WTC11 (cell line): ENCODE data around the gene ZNF705A. TPM values are rescaled to one million over a fixed set of nuclear protein-coding genes. Genes with fewer than 3 reads are reported as not detected.
A peak's percentile ranks its signal among the peaks of the same experiment; 100 is the strongest.
"Not testable (repeated sequence)": the region's sequence is repeated elsewhere in the genome, so short reads cannot be mapped to it uniquely, and the experiment has no call there.

Source experiments
- ATAC-seq: fragments of 200-7000 bp; cut with Tn5 transposase; 2 replicates; pipeline ENCODE4 v1.10.0; 2021; ENCODE audit warnings: mild to moderate bottlenecking, moderate library complexity
- Bru-seq: library from RNA; stranded (reverse); fragments of 400-500 nt; gene quantifications from one replicate; lab custom pipeline; 2021; lab: Mats Ljungman, UMichigan
- CTCF ChIA-PET: fragments of 300-600 bp; sonication (Branson Sonifier 250); formaldehyde crosslinking; loops from one replicate; lab custom pipeline; 2021; ENCODE audit warnings: antibody characterized with exemption; lab: Charles Lee
- POLR2A ChIA-PET: fragments of 350-600 bp; sonication (Branson Sonifier 250); formaldehyde crosslinking; loops from one replicate; lab custom pipeline; 2021; ENCODE audit warnings: antibody characterized with exemption; lab: Charles Lee
- DNase-seq: peaks from one replicate; pipeline ENCODE4 v3.0.0; 2021; ENCODE audit warnings: low spot score
- H3K27ac Mint-ChIP-seq: 2 replicates; pipeline ENCODE4 v1.8.0; 2021; ENCODE audit warnings: mixed read lengths
- H3K27me3 Mint-ChIP-seq: 2 replicates; pipeline ENCODE4 v1.8.0; 2021; ENCODE audit warnings: low read depth, mild to moderate bottlenecking, moderate library complexity, mixed read lengths
- H3K36me3 Mint-ChIP-seq: 2 replicates; pipeline ENCODE4 v1.8.0; 2021; ENCODE audit warnings: mixed read lengths
- H3K4me1 Mint-ChIP-seq: 2 replicates; pipeline ENCODE4 v1.8.0; 2022; ENCODE audit warnings: mixed read lengths
- H3K4me3 Mint-ChIP-seq: 2 replicates; pipeline ENCODE4 v1.8.0; 2021; ENCODE audit warnings: mild to moderate bottlenecking, moderate library complexity, mixed read lengths
- H3K9me3 Mint-ChIP-seq: 2 replicates; pipeline ENCODE4 v1.8.0; 2021; ENCODE audit warnings: mixed read lengths
- CREB1 ChIP-seq: sonication (generic); formaldehyde crosslinking; IDR thresholded peaks from 2 replicates; pipeline ENCODE4 v1.8.0; 2023; ENCODE audit warnings: mild to moderate bottlenecking, missing genetic modification reagents
- CTCF ChIP-seq: fragments of 200-600 bp; IDR thresholded peaks from 2 replicates; pipeline ENCODE4 v1.8.0; 2022; ENCODE audit warnings: antibody characterized with exemption
- EMX1 ChIP-seq: fragments of 250-450 bp; sonication (Bioruptor Pico); IDR thresholded peaks from 2 replicates; pipeline ENCODE4 v1.8.0; 2021; ENCODE audit warnings: mild to moderate bottlenecking
- FOXK1 ChIP-seq: sonication (generic); formaldehyde crosslinking; IDR thresholded peaks from 2 replicates; pipeline ENCODE4 v1.8.0; 2022; ENCODE audit warnings: mild to moderate bottlenecking, moderate library complexity, missing genetic modification reagents
- HMGA2 ChIP-seq: fragments of 250-450 bp; sonication (Bioruptor Pico); IDR thresholded peaks from 2 replicates; pipeline ENCODE4 v1.4.0; 2021; ENCODE audit warnings: mild to moderate bottlenecking, moderate library complexity
- MYBL2 ChIP-seq: sonication (generic); formaldehyde crosslinking; IDR thresholded peaks from 2 replicates; pipeline ENCODE4 v1.8.1; 2023; ENCODE audit warnings: mild to moderate bottlenecking, moderate library complexity, missing genetic modification reagents
- NFE2L1 ChIP-seq: sonication (generic); formaldehyde crosslinking; IDR thresholded peaks from 2 replicates; pipeline ENCODE4 v1.8.1; 2023; ENCODE audit warnings: missing genetic modification reagents
- NFYB ChIP-seq: sonication (generic); formaldehyde crosslinking; conservative IDR thresholded peaks from 2 replicates; pipeline ENCODE4 v1.8.0; 2022; ENCODE audit warnings: low read depth, missing genetic modification reagents
- TEAD1 ChIP-seq: sonication (generic); formaldehyde crosslinking; IDR thresholded peaks from 2 replicates; pipeline ENCODE4 v1.8.0; 2022; ENCODE audit warnings: mild to moderate bottlenecking, missing genetic modification reagents
- TEAD4 ChIP-seq: sonication (generic); formaldehyde crosslinking; IDR thresholded peaks from 2 replicates; pipeline ENCODE4 v1.8.0; 2022; ENCODE audit warnings: mild to moderate bottlenecking, missing genetic modification reagents
- ZBTB21 ChIP-seq: sonication (generic); formaldehyde crosslinking; IDR thresholded peaks from 2 replicates; pipeline ENCODE4 v1.8.1; 2023; ENCODE audit warnings: mild to moderate bottlenecking, missing genetic modification reagents, borderline replicate concordance
- ZNF512 ChIP-seq: sonication (generic); formaldehyde crosslinking; IDR thresholded peaks from 2 replicates; pipeline ENCODE4 v1.8.1; 2022; ENCODE audit warnings: missing genetic modification reagents, borderline replicate concordance
- ZNF671 ChIP-seq: fragments of 250-450 bp; sonication (Bioruptor Pico); IDR thresholded peaks from 2 replicates; pipeline ENCODE4 v1.8.0; 2021; ENCODE audit warnings: mild to moderate bottlenecking
- long read RNA-seq, 3 experiments: library from RNA in 1 of 3; library from capped mRNA in 1 of 3; library from polyadenylated mRNA in 1 of 3; unstranded in 2 of 3; stranded (forward) in 1 of 3; transcript quantifications; one replicate each; pipeline ENCODE4 v2.0.0, GENCODE V29; 2021
- total RNA-seq: library from RNA; stranded (reverse); gene quantifications from 3 replicates; pipeline ENCODE4 v1.2.3, GENCODE V29; 2021
- TF ChIP-seq, protein P1 (sequence below): fragments of 250-450 bp; sonication (Bioruptor Pico); IDR thresholded peaks from 2 replicates; pipeline ENCODE4 v2.1.2; 2022; ENCODE audit warnings: mild to moderate bottlenecking, moderate library complexity
- TF ChIP-seq, protein P2 (sequence below): fragments of 250-450 bp; sonication (Bioruptor Pico); IDR thresholded peaks from 2 replicates; pipeline ENCODE4 v1.9.0; 2021; ENCODE audit warnings: mild to moderate bottlenecking, borderline replicate concordance

Gene ZNF705A
- total RNA-seq (not detected in 3 replicates), Bru-seq, nascent RNA (not detected)
- long read RNA-seq, experiment 1, result 0 reads
- long read RNA-seq, experiment 2, result 0 reads
- long read RNA-seq, experiment 3, result 0 reads

- POLR2A ChIA-PET, result no interaction called here
Observed at GRCh38 chr12:8156845-8157244, at the start of gene ZNF705A. ZNF705A (plus strand) TSS chr12:8157015; CDS start chr12:8172626, 15,611 bp downstream.

GRCh38 chr12:8108808-8109398 is 47.9 kb upstream of the ZNF705A start:
- TF ChIP-seq ZNF512 (CRISPR knock-in tag) (no peak), HMGA2 (CRISPR knock-in tag) (no peak), ZNF671 (CRISPR knock-in tag) (no peak), CTCF (peak; percentile 85)
- TF ChIP-seq, protein P1, sequence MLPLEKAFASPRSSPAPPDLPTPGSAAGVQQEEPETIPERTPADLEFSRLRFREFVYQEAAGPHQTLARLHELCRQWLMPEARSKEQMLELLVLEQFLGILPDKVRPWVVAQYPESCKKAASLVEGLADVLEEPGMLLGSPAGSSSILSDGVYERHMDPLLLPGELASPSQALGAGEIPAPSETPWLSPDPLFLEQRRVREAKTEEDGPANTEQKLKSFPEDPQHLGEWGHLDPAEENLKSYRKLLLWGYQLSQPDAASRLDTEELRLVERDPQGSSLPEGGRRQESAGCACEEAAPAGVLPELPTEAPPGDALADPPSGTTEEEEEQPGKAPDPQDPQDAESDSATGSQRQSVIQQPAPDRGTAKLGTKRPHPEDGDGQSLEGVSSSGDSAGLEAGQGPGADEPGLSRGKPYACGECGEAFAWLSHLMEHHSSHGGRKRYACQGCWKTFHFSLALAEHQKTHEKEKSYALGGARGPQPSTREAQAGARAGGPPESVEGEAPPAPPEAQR, result no peak
- no peak overlapping the region for H3K27ac Mint-ChIP-seq
- CTCF ChIA-PET, result interaction anchor here (0.6 to 2.8 kb wide), 9 partner anchors 10 to 615 kb away, joined by 3 to 20 read pairs (median 5); partner anchors contain the start of gene CLEC4A
- no peaks in the 10 kb centered on the region for H3K4me1 Mint-ChIP-seq
- peaks cover 22% of the 10 kb centered on the region for H3K9me3 Mint-ChIP-seq
- DNase-seq (peak; percentile 85), ATAC-seq (peak; percentile 61)
- POLR2A ChIA-PET, result no interaction called here
- H3K27me3 Mint-ChIP-seq, result no peaks in the 10 kb centered on the region; the same call in 1 of the 2 replicates
- H3K4me3 Mint-ChIP-seq, result no peak overlapping the region
- H3K36me3 Mint-ChIP-seq, result peaks cover 20% of the 10 kb centered on the region

More at GRCh38 chr12:8156845-8157244, at the start of gene ZNF705A:
- Mint-ChIP-seq H3K27ac (no peak within 1 kb of the TSS), H3K4me1 (peaks cover 24% of the 10 kb centered on the region), H3K4me3 (no peak within 1 kb of the TSS), H3K36me3 (peaks cover 3% of the 10 kb centered on the region; the same call in 1 of the 2 replicates), H3K9me3 (peaks cover 14% of the 10 kb centered on the region), H3K27me3 (peaks cover under 1% of the 10 kb centered on the region)
- DNase-seq (no peak), ATAC-seq (no peak)
- TF ChIP-seq ZBTB21 (CRISPR knock-in tag), result no peak
- TF ChIP-seq EMX1 (CRISPR knock-in tag), result no peak
- no peak for TF ChIP-seq FOXK1
- no peak for TF ChIP-seq CREB1
- no peak for TF ChIP-seq MYBL2 (CRISPR knock-in tag)
- no peak for TF ChIP-seq CTCF
- no peak for TF ChIP-seq TEAD1 (CRISPR knock-in tag)
- no peak for TF ChIP-seq NFYB (CRISPR knock-in tag)
- no peak for TF ChIP-seq TEAD4 (CRISPR knock-in tag)
- TF ChIP-seq, protein P2, sequence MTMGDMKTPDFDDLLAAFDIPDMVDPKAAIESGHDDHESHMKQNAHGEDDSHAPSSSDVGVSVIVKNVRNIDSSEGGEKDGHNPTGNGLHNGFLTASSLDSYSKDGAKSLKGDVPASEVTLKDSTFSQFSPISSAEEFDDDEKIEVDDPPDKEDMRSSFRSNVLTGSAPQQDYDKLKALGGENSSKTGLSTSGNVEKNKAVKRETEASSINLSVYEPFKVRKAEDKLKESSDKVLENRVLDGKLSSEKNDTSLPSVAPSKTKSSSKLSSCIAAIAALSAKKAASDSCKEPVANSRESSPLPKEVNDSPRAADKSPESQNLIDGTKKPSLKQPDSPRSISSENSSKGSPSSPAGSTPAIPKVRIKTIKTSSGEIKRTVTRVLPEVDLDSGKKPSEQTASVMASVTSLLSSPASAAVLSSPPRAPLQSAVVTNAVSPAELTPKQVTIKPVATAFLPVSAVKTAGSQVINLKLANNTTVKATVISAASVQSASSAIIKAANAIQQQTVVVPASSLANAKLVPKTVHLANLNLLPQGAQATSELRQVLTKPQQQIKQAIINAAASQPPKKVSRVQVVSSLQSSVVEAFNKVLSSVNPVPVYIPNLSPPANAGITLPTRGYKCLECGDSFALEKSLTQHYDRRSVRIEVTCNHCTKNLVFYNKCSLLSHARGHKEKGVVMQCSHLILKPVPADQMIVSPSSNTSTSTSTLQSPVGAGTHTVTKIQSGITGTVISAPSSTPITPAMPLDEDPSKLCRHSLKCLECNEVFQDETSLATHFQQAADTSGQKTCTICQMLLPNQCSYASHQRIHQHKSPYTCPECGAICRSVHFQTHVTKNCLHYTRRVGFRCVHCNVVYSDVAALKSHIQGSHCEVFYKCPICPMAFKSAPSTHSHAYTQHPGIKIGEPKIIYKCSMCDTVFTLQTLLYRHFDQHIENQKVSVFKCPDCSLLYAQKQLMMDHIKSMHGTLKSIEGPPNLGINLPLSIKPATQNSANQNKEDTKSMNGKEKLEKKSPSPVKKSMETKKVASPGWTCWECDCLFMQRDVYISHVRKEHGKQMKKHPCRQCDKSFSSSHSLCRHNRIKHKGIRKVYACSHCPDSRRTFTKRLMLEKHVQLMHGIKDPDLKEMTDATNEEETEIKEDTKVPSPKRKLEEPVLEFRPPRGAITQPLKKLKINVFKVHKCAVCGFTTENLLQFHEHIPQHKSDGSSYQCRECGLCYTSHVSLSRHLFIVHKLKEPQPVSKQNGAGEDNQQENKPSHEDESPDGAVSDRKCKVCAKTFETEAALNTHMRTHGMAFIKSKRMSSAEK (CRISPR knock-in tag), result no peak
- TF ChIP-seq NFE2L1 (CRISPR knock-in tag), result no peak
- CTCF ChIA-PET, result no interaction called here

DNA sequence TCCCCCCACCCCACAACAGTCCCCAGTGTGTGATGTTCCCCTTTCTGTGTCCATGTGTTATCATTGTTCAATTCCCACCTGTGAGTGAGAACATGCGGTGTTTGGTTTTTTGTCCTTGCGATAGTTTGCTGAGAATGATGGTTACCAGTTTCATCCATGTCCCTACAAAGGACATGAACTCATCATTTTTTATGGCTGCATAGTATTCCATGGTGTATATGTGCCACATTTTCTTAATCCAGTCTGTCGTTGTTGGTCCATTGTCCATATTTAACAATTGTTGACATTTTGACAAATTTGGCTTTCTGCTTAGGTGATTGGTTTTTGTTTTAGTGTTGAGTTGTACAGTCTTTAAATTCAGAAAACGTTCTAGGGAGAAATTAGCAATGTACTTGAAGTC is 43.7 kb upstream of the ZNF705A start:
- DNase-seq, H3K36me3 Mint-ChIP-seq, H3K4me3 Mint-ChIP-seq, H3K9me3 Mint-ChIP-seq, POLR2A ChIA-PET, H3K27ac Mint-ChIP-seq, CTCF ChIA-PET, H3K4me1 Mint-ChIP-seq, H3K27me3 Mint-ChIP-seq, ATAC-seq: not testable (repeated sequence)
